ENCODE data around the gene GPBAR1. TPM values are rescaled to one million over a fixed set of nuclear protein-coding genes. Genes with fewer than 3 reads are reported as not detected.
A peak's percentile ranks its signal among the peaks of the same experiment; 100 is the strongest.

Gene GPBAR1
- total RNA-seq, 2 donors from 2014 or later, result 3.1 to 90.3 TPM

DNA sequence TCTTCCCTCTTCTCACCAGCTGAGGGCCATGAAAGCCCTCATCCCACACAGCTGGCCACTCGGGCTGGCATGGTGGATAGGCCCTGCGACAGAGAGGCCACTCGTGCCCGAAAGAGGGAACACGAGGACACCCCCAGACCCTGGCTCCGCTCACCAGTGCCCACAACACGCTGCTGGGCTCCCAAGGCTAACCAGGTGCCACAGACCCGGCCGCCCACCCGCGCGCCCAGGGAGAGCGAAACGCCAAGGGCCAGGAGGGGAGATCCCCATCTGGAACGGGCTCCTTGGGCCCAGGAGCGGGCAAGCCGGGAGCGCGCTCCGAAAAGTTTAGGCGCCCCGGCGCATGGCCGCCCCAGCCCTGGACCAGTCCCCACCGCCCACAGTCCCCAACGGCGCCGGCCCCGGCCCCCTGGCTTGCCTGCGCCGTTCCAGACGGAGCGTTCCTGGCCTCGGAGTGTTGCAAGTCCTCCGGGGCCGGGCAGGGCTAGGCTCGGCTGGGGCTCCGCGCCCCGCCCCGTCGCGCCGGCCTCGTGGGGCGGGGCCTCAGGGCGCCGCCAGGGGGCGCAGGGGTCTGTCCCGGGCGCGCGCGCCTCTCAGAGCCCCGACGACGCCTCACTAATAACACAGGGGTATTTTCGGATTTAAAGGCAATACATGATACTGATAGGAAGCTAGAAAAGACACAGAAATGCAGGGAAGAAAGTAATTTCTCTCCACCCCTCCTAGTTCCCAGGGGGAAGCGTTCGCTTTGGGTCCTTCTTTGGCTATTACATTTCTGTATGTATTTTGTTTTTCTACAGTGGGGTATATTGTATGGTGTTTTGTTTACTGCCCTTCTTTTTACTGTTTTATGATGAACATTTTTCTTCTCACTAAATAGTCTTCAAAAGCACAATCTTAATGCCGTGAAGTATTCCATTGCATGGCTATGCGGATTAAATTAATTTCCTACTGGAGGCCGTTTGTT, 31.5 kb downstream of the GPBAR1 start, which contains the start of gene TMBIM1:
Gene TMBIM1 (minus strand): TSS at position 456 of the 967 bp plus-strand sequence. CDS start 10,362 bp downstream, outside the sequence.
- intact Hi-C loops (cut with DNase I), result no loop called here
- peaks cover 91% of the 10 kb centered on the region for H3K4me1 ChIP-seq
- 4 to 9% methylated on average over 15 to 56 of the region's 63 CpGs for WGBS, 2 donors
- peak; percentile 72 for ATAC-seq
- TF ChIP-seq POLR2A (IDR thresholded peaks at IDR 0.05), result peak; percentile 94 to 97 (median 95)
- TF ChIP-seq, protein P1, sequence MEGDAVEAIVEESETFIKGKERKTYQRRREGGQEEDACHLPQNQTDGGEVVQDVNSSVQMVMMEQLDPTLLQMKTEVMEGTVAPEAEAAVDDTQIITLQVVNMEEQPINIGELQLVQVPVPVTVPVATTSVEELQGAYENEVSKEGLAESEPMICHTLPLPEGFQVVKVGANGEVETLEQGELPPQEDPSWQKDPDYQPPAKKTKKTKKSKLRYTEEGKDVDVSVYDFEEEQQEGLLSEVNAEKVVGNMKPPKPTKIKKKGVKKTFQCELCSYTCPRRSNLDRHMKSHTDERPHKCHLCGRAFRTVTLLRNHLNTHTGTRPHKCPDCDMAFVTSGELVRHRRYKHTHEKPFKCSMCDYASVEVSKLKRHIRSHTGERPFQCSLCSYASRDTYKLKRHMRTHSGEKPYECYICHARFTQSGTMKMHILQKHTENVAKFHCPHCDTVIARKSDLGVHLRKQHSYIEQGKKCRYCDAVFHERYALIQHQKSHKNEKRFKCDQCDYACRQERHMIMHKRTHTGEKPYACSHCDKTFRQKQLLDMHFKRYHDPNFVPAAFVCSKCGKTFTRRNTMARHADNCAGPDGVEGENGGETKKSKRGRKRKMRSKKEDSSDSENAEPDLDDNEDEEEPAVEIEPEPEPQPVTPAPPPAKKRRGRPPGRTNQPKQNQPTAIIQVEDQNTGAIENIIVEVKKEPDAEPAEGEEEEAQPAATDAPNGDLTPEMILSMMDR (IDR thresholded peaks at IDR 0.05), result peak; percentile 46 to 99 (median 94)
- H3K36me3 ChIP-seq (replicated peaks in 1 of 2; ENCODE audit: insufficient read depth in 1 of 2, low read depth in 2 of 2), result no peaks in the 10 kb centered on the region
- peak; percentile 84 to 88 (median 86) for DNase-seq
- no peaks in the 10 kb centered on the region for H3K9me3 ChIP-seq
- H3K27me3 ChIP-seq, result no peaks in the 10 kb centered on the region
- peak within 1 kb of the TSS; percentile 37 to 58 for H3K4me3 ChIP-seq
- peak within 1 kb of the TSS; percentile 98 to 100 (median 98) for H3K27ac ChIP-seq

GRCh38 chr2:218293715-218294429, 33.1 kb downstream of the GPBAR1 start:
- WGBS, 2 donors, result 33 to 34% methylated on average over 5 of the region's 5 CpGs
- intact Hi-C loops (cut with DNase I), result no loop called here
- no peak overlapping the region for H3K4me3 ChIP-seq
- ATAC-seq, result no peak
- peak in 1 of 4 donors; percentile 41 for DNase-seq
- no peaks in the 10 kb centered on the region for H3K9me3 ChIP-seq
- H3K27me3 ChIP-seq, result no peaks in the 10 kb centered on the region
- H3K36me3 ChIP-seq (replicated peaks in 1 of 2; ENCODE audit: insufficient read depth in 1 of 2, low read depth in 2 of 2), result no peaks in the 10 kb centered on the region
- no peak for TF ChIP-seq POLR2A (IDR thresholded peaks at IDR 0.05)
- TF ChIP-seq, protein P1 (IDR thresholded peaks at IDR 0.05), result peak in 1 of 7 experiments; percentile 2
- H3K27ac ChIP-seq, result peak overlapping the region; percentile 97 to 99 (median 98)
- peaks cover 89% of the 10 kb centered on the region for H3K4me1 ChIP-seq

DNA sequence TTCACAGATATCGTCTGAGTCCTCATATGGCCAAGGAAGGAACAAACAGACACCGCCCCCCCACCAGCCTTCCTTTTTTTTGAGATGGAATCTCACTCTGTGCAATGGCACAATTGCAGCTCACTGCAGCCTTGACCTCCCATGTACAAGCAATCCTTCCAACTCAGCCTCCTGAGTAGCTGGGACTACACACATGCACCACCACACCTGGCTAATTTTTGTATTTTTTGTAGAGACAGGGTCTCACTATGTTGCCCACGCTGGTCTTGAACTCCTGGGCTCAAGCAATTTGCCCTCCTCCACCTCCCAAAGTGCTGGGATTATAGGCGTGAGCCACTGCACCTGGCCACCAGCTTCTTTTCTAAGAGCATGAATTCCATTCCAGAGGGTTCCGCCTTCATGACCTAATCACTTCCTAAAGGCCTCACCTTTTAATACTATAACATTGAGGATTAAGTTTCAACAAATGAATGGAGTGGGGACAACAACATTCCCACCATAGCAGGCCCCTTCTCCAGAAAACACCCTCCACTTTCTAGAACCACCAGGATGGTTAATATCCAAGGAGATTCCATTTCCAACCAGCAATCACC, 33.7 kb downstream of the GPBAR1 start:
- peak; percentile 53 to 69 (median 62) for DNase-seq
- no peak for TF ChIP-seq POLR2A (IDR thresholded peaks at IDR 0.05)
- TF ChIP-seq, protein P1 (IDR thresholded peaks at IDR 0.05), result no peak

DNA sequence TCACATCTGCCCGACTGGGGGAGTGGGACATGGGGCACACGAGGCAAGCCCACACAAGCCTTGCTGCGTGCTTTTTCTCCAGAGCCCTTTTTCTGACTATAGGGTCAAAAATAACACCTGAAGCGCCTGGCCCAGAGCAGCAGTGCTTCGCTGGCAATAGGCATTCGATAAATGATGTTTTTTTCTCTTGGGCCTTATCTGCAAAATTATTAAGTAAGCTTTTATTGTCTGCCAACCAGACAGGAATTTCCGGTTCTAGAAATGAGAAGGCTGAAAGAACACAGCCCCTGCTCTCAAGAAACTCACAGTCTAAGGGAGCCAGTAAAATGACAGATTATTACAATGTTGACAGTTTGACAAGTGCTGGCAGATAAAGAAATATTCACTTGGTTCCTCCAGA, 34.2 kb downstream of the GPBAR1 start:
- intact Hi-C loops (cut with DNase I), result no loop called here
- H3K9me3 ChIP-seq, result no peaks in the 10 kb centered on the region
- H3K27me3 ChIP-seq, result no peaks in the 10 kb centered on the region
- H3K4me1 ChIP-seq, result peaks cover 77% of the 10 kb centered on the region
- H3K4me3 ChIP-seq, result no peak overlapping the region
- WGBS, 2 donors, result 8 to 28% methylated on average over 7 of the region's 7 CpGs
- DNase-seq (peak; percentile 58 to 84 (median 66)), ATAC-seq (peak; percentile 51)
- peak in 2 of 3 donors; percentile 81 to 86 for TF ChIP-seq POLR2A (IDR thresholded peaks at IDR 0.05)
- TF ChIP-seq, protein P1 (IDR thresholded peaks at IDR 0.05), result peak in 1 of 7 experiments; percentile 2
- peak overlapping the region; percentile 97 to 99 (median 98) for H3K27ac ChIP-seq
- no peaks in the 10 kb centered on the region for H3K36me3 ChIP-seq (replicated peaks in 1 of 2; ENCODE audit: insufficient read depth in 1 of 2, low read depth in 2 of 2)

More for the DNA sequence above, 33.7 kb downstream of the GPBAR1 start:
- intact Hi-C loops (cut with DNase I), result no loop called here
- peaks cover 82% of the 10 kb centered on the region for H3K4me1 ChIP-seq
- H3K9me3 ChIP-seq, result no peaks in the 10 kb centered on the region
- ATAC-seq, result peak; percentile 10
- WGBS, 2 donors, result 22 to 27% methylated on average over 5 of the region's 5 CpGs
- H3K36me3 ChIP-seq (replicated peaks in 1 of 2; ENCODE audit: insufficient read depth in 1 of 2, low read depth in 2 of 2), result no peaks in the 10 kb centered on the region
- H3K27ac ChIP-seq, result peak overlapping the region; percentile 97 to 99 (median 98)
- H3K27me3 ChIP-seq, result no peaks in the 10 kb centered on the region
- no peak overlapping the region for H3K4me3 ChIP-seq

All from body of pancreas (tissue), 4 donors.